ENCODE measurements around the gene CACNA2D2.
A peak's percentile ranks its signal among the peaks of the same experiment; 100 is the strongest.

Gene CACNA2D2

DNA sequence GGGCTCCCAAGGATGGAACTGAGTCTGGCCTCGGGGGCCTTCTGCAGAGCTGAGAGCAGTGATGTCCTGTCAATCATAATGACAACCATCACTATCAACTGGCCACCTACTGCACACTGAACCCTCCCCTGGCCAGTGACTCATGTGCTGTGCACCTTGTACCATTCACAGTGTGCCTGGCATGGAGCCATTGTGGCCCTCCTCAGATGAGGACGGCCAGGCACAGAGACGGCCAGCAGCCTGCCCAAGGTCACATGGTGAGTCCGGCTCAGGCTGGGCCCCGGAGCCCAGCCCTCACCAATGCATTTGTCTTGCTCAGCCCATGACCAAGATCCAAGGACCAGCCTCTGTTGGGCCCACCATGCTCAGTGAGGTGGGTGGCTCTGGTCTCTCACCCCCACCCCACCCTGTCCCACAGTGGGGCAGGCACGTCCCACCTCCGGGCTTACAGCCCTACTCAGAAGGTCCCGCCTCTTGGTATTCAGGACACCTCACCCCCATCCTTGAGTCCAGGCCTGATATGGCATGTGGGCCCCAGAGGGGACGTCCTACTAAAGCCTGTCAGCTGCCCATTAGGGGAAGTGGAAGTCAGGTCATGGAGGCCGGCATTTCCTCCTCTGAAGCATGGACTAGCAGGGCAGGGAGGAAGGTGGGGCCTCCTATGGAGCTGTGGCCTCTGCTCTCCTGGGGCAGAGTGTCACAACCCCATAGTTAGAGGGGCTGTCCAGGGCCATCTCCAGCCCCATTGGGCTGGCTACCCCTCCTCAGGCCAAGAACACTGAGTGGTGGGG lies 108.2 kb downstream of the CACNA2D2 start:
- DNase-seq (ENCODE audit: low read depth, low spot score): no peak

DNA sequence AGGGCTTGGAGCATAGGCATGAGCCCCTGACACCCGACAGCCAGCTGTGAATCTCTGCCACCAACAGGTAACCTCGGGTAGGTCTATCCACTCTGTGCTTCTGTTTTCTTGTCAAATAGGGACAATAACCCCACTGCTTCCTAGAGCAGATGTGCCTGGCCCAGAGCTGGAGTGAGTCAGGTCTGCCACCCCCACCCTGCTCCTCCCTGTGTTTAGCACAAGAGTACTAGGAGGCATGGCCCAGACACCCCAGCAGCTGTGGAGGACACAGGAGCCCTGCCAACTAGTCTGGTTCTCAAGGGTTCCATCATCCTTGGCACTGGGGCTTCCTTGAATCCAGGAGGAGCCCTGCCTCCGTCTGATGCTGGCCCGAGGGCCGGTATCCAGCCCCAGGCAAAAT lies 110.4 kb downstream of the CACNA2D2 start:
- no peak for DNase-seq (ENCODE audit: low read depth, low spot score)

DNA sequence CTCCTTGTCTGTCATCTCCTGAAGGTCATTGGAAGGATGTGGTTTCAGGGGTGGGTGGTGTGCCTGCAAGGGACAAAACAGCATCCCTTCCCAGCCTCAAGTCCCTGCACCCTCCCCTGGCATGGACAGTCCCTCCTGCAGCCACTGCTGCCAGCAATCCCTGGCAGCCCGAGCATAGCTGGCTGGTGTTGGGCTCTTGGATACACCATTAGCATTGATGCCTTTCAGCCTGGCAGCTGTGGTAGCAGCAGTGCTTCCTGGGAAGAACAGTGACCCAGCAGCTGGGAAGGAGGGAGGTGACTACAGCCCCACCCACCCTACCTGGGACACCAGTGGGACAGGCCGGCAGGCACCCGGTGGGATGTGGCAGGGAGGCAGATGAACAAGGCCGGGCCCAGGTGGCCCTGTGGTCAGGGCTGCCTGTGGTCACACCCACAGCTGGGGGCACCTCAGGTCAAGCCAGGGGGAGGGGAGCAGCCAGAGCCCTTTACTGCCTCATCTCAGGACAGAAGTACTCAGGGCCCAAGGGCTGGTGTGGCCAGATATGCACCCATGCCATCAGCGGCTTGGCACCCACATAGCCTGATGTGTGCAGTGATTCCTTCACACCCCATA lies 111.2 kb downstream of the CACNA2D2 start:
- no peak for DNase-seq (ENCODE audit: low read depth, low spot score)

DNA sequence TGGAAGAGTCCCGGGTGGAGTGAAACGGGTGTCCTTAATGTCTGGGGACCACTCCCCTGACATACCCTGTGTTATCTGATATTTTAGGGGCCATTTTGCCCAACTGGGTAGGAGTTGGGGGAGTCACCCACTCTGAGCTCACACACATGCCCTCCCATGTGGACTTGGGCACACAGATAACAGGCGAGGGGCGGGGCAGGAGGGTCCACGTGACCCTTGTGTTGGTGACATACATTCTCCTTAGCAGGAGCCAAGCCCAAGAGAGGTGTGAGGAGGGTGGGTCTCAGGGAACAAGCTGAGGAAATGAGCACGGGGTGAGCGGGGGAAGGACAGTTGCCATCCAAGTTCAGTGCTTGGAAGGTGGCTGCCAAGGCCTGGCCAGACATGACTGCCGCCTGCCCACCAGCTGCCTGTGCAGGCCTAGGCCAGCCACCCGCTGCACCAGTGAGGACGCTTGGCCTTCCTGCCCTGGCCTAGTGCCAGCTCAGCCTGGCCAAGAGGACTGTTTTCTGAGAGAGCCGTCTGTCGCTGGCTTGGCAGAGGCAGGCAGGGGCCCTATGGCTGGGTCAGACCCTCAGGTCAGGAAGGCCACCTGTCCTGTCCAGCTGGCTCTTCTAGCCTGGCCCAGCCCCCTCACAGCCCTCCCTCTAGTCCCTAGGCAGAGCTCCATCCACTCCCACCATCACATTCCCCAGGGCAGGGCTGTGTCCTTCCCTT lies 112.8 kb downstream of the CACNA2D2 start:
- DNase-seq (ENCODE audit: low read depth, low spot score): no peak

DNA sequence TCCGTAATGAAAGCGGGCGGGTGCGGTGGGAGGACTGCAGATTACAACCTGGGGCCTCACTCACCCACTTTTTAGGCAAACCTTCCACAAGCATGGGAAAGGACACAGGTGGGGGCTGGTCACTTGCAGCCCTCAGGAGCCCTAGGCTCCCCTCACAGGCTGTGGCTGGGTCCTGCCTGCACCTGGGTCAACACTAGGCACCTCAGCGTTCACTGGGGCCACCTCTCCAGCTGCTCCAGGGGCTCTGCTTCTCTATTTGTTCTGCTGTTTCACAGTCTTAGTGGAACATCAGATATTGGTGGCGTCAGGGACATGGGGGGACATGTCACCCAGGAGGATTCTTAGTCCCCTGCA lies 114.0 kb downstream of the CACNA2D2 start:
- no peak for DNase-seq (ENCODE audit: low read depth, low spot score)

DNA sequence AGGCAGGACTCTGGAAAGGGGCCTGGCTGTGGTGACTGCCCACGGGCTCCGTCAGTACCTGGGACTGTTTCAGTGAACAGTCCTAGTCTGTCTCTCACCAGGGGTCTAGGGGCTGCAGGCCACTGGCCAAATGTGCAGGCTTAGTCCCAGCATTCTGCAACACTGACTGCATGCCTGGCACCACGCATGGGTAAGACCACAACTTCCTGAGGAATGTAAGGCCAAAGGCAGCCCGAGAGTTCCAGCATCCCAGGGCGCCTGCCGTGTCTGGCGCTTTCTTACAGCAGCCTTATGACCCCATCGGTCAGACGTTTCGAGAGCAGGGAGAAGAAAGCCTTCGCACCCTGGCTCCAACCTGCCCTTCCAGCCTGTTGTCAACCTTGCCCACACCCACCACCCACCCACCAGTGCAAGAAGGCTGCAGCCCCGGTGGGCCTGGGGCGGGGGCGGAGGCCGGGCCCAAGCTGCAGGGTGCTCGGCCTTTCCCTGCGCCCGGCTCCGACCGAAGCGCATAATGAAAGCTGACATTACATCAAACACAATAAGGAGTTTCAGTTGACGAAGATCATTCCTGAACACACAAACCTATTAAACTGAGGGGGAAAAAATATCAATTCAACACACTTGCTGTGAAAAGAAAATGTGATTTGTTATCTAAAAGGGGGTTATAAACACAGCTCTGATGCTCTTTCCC lies 114.6 kb downstream of the CACNA2D2 start:
- DNase-seq (ENCODE audit: low read depth, low spot score): no peak

DNA sequence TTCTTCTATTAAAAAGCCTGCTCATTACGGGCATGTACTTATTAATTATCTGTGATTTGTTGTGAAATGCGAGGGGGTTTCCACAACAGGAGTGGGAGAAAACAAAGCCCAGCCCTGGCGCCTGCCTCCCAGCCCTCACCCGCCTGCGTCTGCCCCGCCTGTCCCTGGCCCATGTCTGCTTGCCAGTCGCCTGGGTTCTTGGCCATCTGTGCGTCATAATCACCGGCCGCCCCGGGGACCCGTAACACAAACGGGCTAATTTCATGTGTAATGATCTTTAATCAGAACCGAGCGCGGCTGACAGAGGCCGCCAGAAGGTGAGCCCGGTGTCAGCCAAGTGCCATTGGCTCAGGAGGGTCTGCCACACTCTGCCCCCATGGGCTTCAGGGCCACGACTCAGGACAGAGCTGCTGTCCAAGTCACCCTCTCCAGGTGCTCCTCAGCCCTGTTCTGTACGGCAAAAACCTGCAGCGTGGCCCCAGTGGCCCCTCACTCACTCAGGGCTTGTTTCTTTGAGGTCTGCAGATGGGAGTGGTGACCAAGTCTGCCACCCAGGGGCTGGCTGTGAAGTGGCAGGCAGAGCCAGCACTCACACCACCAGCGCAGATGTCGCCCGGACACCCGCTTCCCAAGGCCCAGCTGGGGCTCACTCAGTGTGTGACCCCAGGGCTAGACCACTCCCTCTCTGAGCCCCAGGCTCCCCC lies 115.3 kb downstream of the CACNA2D2 start:
- DNase-seq (ENCODE audit: low read depth, low spot score): no peak

DNA sequence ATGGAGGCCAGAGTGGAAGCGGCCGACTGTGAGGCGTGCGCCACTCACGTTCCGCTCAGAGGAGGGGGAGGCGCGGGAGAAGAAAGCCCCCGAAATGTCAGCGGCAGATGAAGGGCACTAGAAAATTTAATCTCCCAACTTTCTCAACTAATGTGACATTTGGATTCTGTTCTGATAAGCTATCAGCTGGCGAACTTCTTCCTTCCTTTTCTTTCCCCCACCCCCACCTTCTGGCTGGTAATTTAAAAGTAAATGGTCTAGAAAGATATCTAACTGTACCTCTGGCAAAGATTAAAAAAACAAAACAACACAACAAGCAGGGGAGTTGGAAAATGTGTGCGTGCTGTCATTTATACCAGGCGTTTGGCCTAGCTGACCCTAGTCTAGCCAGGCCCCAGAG lies 117.7 kb downstream of the CACNA2D2 start:
- DNase-seq (ENCODE audit: low read depth, low spot score): no peak

DNA sequence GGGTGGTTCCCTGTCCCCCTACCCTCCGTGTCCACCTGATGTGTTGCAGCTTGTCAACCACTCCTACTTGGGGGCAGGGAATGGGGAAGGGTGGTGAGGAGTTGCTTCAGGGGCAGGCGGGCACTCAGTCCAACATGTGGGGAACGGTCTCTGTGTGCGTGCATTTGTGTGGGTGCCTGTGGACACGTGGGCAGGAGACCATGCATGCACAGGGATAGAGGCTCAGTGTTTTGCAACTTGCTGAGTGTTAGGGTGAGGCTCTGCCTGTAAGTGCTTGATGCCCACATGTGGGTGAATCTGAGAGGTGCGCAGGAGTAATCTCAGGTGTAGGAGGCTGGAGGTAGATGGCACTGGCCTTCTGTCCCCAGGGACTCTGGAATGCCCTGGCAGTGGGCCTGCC lies 119.7 kb downstream of the CACNA2D2 start:
- DNase-seq (ENCODE audit: low read depth, low spot score): no peak

DNA sequence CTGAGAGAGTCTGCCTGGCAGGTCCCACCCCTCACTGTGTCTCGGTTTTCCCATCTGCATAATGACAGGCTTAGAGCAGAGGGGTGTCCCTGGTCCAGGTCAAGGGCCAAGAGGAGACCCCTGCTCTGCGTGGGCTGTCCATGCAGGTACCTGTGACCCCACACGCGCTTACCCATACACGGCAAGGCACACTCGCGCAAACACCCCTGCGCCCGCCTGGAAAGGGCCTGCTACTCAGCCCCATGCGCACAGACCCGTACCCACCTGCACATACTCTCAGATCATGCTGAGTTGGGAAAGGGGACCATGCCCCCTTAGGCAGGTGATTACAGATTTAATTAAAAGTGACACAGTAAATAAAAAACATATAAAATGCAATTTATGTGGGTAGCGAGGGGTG lies 120.7 kb downstream of the CACNA2D2 start:
- no peak for DNase-seq (ENCODE audit: low read depth, low spot score)

DNA sequence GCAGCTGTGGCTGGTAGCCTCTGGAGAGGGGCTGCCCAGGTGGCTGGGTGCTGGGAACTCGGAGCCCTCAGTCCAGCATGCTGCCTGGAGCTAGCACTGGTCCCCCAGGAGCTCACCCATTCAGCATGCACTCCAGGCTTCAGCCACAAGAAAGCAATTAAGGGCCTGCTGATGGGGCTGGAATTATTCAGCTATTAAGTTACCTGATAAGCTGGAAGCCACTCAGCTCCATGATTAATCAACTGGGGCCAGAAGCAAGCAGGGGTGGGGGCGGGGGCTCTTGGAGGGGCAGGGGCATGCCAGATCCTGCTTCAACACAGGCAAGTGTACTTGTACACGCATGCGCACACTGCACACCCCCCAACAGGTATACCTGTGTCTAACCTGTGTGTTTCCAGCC lies 122.1 kb downstream of the CACNA2D2 start:
- DNase-seq (ENCODE audit: low read depth, low spot score): no peak

DNA sequence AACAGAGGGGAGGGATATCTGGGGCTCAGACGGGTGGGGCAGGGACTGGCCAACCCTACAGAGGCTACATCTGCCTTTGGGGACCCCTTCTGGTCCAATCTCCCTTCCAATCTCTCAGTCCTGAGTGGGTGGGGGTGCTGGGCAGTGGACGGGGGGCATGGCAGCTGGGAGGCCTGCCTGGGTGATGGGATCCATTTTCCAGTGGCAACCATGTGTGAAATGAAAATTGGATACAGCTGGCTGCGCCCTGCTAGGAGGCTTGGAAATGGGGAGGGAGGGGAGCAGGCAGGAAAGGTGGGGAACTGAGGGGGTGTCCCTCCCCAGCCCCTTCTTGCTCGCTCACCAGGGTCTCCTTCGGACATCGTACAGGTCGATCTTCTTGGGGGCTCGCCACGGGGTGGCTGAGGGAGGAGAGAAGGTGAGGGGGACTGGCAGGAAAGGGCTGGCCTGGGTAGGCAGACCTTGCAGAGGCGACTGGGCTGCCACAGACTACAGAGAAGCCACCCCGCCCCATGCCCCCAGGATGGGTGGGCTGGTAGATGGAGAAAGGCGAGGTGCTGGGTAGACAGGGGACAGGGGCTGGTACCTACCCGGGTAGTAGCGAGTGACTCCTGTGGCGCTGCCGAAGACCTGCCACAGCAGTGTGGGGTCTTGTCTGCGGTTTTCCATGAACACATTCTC lies 122.9 kb downstream of the CACNA2D2 start:
- DNase-seq (ENCODE audit: low read depth, low spot score): no peak

DNA sequence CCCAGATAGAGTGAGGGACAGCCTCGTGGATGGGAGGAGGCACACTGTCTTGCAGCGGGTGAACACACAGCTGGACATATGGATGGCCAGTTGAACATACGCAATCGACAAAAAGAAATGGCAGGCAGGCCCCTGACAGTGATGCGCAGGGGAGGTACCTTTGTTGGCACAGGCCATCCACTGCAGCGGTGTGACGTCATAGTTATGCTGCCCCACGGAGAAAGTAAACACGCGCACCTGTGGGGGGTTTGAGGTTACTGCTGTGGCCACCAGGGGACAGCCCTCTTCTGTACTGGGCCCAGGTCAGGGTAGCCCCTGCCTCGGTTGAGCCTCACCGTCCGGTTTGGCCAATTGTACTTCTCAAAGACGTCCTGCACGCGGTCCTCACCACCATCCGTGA lies 124.7 kb downstream of the CACNA2D2 start:
- DNase-seq (ENCODE audit: low read depth, low spot score): no peak

DNA sequence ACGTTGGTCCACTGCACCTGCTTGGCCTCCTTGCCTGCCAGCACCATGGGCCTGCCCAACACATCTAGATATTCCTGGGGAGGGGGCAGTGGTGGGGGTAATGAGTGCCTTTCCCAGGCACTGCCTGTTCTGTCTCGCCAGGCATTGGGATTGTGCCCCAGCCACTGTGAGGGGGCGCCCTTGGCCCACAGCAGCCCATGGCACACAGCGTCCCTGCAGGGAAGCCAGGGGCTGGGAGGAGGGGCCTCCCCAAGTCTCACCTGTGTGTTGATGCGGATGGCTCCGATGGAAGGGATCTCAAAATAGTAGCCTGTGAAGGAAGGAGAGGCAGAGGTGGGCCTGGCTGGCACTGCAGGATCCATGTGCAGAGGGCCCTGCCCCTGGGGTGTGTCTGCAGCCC lies 125.4 kb downstream of the CACNA2D2 start:
- DNase-seq (ENCODE audit: low read depth, low spot score): no peak

DNA sequence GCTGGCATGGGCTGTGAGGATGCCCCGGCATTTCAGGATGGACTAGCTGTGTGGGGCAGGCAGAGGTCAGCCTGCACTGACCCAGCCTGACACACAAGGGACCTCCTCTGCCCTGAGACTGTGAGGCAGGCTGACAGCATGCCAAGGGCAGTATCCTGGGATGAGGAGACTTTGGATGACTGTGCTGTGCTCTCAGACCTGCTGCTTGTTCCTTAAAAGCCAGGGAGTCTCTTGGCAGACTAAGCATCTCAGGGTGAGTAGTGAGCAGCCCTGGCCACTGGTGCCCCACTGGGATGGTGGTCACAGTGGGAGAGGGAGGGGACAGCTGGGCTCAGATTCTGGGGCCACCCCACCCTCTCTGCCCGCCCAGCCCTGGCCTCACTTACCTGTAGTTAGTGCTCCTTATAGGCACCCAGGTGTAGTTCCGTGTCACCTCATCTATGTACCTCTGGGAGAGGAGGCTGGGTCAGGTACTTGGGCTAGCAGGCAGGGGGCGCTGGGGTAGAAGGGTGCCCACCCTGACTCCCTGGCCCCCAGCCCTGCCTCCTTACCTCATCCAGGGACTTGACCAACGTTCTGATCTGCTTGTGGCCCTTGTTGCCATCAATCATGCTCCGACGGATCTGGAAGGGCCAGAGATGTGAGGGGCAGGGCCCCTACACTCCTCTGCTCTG lies 128.0 kb downstream of the CACNA2D2 start:
- no peak for DNase-seq (ENCODE audit: low read depth, low spot score)

DNA sequence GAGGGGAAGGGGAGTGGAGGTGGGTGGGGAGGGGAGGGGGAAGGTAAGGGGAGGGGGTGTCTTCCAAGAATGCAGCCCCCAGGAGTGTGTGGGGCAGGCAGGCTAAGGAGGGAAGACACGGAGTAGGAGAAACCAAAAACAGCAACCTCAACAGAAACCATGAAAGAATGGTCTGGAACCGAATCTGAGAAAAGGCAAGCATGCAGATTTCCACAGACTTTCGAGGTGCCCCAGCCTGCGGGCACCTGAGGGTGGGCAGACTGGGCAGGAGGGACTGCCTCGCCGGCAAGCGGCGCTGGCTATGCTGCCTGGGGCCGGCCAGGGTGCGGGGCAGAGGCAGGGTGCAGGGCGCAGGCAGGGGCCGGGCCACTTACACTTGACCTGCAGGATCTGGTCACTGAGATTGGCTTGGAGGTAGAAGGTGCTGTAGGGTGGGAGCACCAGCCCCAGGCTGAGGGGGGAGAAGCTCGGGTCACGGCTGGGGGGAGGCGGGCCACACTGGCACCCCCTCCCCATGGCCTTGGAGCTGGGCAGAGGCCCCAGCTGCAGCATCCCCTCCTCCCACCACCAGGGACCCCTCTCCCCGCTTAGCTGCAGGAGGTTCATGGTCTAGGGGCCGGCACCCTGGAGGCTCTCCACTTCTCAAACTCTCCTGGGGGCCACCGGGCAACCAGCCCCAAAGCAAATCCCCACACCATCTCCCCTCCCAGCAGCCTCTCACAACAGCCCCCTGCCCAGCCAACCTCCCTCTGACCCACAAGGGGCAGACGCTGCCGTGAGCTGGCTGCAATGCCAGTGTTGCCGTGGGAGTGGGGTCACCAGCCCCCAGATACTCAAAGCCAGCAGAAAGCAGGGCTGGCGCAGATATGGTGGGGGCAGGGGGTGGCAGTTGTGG lies 128.8 kb downstream of the CACNA2D2 start:
- no peak for DNase-seq (ENCODE audit: low read depth, low spot score)

DNA sequence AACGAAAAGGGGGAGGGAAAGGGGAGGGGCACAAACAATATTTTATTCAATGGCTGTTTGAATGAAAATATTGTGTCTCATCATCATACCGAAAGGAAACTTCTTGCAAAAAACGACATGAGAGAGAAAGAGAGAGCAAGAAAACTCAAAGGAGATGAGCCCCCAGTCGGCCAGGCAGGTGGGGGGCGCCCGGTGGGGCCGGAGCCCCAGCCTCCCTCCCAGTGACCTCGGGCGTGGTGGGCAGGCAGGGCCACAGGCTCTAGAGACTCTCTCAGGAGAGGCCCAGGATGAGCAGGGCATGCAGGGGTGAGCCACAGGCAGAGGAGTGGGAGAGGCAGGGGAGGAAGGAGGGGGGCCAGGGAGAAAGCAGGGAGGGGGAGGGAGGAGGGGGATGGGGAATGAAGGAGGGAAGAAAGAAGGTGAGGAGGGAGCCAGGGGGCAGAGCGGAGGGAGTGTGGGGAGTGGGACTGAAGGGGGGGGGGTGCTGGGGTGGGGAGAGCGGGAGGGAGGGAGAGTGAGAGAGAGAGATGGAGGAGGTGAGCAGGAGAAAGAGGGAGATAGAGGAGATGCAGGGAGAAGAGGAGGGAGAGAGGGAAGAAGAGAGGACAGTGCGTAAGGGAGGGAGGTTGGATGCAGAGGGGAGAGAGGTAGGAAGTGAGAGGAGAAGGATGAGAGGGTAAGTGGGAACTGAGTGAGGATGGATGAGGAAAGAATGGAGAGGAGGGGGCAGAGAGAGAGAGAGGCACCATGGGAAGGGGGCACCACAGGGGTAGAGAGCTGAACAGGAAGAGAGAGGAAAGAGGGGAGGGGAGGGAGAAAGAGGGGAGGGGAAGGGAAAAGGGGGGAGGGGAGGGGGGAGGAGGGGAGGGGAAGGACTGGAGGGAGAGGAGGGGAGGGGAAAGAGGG lies 130.0 kb downstream of the CACNA2D2 start:
- DNase-seq (ENCODE audit: low read depth, low spot score): peak; percentile 60

DNA sequence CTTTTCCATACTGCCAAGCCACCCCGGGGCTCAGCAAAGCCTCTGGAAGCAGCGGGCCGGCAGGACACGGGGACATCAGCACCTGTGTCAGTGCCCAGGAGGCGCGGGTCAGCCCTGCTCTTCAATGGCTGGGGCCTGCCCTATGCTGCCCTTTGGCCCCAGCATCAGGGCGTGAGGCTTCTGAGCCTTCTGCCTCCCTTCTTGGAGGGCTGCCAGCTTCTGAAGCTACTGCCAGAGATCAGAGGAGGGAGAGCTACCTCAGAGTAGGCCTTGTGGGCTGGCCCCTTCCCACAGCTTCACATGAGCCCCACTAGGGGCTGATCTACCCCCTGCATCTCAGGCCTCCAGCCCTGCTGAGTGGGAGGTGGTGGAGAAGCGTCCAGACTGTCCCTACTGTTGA lies 131.1 kb downstream of the CACNA2D2 start:
- DNase-seq (ENCODE audit: low read depth, low spot score): no peak
